Astrocyte of the cerebellum (primary cell): ENCODE results near the gene GCN1.

Experiments
- DNase-seq: peaks from one replicate; pipeline ENCODE4 v3.0.0-alpha.2; 2011; ENCODE audit warnings: low read depth
- H3K4me3 ChIP-seq: 2 replicates; pipeline ENCODE4 v1.5.1; 2011; ENCODE audit warnings: mild to moderate bottlenecking, low read depth, low read length, moderate library complexity
- CTCF ChIP-seq: IDR thresholded peaks from 2 replicates; pipeline ENCODE4 v1.5.1; 2012; ENCODE audit warnings: low read length, low read depth, moderate library complexity, mild to moderate bottlenecking; ENCODE audit errors: missing control alignments
- in situ Hi-C: cut with HindIII; loops from 2 replicates; pipeline ENCODE4 v1.10.0; 2017; ENCODE audit warnings: low sequenced_read_pairs

GCN1 gene

DNA sequence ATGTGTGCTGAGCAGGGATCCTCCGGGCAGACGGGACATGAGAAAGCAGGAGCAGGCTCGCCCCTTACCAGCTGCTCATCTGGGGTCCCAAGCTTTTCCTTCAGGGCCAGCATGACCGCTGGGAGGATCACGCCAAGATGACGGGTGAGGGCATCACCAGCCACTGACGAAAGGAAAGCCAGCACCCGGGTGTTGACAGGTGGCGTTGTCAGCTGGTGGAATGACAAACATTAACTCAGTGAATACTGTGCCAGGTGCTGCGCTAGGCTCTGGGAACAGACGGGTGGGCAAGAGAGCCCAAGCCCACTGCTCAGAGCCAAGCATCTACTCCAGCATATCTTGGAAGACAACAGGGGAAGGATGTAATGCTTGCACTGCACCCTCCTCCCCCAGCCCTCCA lies 56.7 kb downstream of the GCN1 start:
- in situ Hi-C loops: no loop called here
- no peak overlapping the region for H3K4me3 ChIP-seq
- no peak for TF ChIP-seq CTCF
- DNase-seq: no peak

GRCh38 chr12:120136093-120136770 lies 58.3 kb downstream of the GCN1 start:
- no peak overlapping the region for H3K4me3 ChIP-seq
- TF ChIP-seq CTCF: no peak
- in situ Hi-C loops: no loop called here
- DNase-seq: no peak

GRCh38 chr12:120134307-120134980 lies 60.1 kb downstream of the GCN1 start:
- H3K4me3 ChIP-seq: no peak overlapping the region
- no peak for DNase-seq
- in situ Hi-C loops: no loop called here

DNA sequence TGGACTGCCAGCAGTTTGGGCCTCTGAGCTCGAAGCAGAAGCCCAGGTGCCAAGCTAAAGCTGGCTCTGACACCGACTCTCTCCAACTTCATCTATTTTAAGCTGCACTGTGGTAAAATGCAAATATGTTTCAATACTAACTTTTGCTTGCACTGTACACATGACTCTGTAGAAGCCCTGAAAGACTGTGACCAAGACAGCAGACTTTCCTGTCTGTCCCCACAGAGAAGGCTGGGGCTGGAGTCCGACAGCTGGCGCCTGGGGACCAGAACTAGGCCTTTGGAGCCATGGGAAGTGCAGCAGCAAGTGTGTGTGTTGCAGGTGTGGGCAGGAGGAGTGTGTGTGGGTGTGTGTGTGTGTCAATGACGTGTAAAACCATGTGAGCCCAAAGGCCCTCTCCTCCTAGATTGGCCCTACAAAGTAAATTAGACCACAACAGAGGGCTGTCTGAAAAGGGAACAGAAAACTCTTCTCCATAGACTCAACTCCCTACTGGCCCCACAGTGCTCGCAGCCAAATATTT lies 61.6 kb downstream of the GCN1 start:
- no peak for DNase-seq
- in situ Hi-C loops: no loop called here
- no peak for TF ChIP-seq CTCF
- no peak overlapping the region for H3K4me3 ChIP-seq

More at GRCh38 chr12:120134307-120134980, 60.1 kb downstream of the GCN1 start:
- TF ChIP-seq CTCF: no peak

DNA sequence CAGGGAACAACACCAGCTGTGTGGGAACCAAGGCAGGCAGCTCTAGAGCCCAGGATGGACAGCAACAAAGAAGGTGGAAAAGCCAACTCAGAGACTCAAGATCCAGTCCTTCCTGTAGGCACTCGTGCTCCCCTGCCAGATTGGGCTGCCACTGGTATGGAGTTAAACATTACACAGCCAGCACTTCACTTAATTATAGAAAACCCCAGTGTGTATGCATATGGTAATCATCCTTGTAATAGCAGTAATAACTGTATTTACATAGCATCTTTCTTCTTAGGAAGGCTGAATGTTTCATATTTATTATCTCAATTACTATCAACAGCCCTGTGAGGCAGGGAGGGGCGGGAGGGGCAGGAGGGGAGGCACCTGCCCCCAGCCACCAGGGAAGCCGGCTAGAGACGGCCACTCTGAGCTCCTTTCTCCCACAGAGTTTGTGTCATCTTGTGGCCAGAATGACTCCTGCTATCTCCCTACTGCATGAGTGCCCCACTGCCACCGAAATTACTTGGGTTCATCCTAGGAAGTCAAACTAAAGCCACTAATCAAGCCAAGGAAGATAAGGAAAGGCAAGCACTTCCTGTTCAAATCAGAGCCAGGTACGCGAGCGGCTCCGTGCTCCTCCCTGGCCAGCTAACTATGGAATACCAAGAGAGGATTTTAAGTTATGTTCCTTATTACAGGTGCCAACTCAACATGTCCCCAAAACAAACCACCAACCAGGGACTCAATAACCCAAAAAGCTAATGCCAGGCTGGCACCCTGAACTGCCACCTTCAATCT lies 62.3 kb downstream of the GCN1 start:
- in situ Hi-C loops: no loop called here
- no peak overlapping the region for H3K4me3 ChIP-seq
- no peak for TF ChIP-seq CTCF
- no peak for DNase-seq

- in situ Hi-C loops: no loop called here
- no peak for DNase-seq
- no peak overlapping the region for H3K4me3 ChIP-seq
- TF ChIP-seq CTCF: no peak
These were observed 63.4 kb downstream of the GCN1 start for GRCh38 chr12:120131116-120131515.
